Mesenchymal stem cell (in vitro differentiated cells and primary cell): Measurements from ENCODE around the gene FOXC1.

Experiments
- DNase-seq: peaks from one replicate; pipeline ENCODE4 v3.0.0-alpha.2; 2013
- H2AFZ ChIP-seq: one replicate; pipeline ENCODE4 v1.6.1; 2013; ENCODE audit warnings: low read depth, mild to moderate bottlenecking, control low read depth, inconsistent platforms, low read length, moderate library complexity
- H2AK5ac ChIP-seq: 2 replicates; pipeline ENCODE4 v1.6.1; 2013; ENCODE audit warnings: low read length, moderate library complexity, mild to moderate bottlenecking, inconsistent platforms; ENCODE audit not compliant: severe bottlenecking
- H2BK120ac ChIP-seq: one replicate; pipeline ENCODE4 v1.6.1; 2013; ENCODE audit warnings: low read depth, mild to moderate bottlenecking, inconsistent platforms, low read length, moderate library complexity
- H2BK12ac ChIP-seq, 2 experiments: one replicate each; pipeline ENCODE4 v1.6.1; 2013; ENCODE audit warnings: inconsistent platforms in 2 of 2, low read length in 2 of 2, mild to moderate bottlenecking in 2 of 2, moderate library complexity in 2 of 2, control low read depth in 1 of 2
- H2BK15ac ChIP-seq: one replicate; pipeline ENCODE4 v1.6.1; 2013; ENCODE audit warnings: mild to moderate bottlenecking, low read depth, inconsistent platforms; ENCODE audit not compliant: poor library complexity, severe bottlenecking
- H2BK5ac ChIP-seq: 2 replicates; pipeline ENCODE4 v1.6.1; 2013; ENCODE audit warnings: low read depth, mild to moderate bottlenecking, low read length, control low read depth, inconsistent platforms; ENCODE audit not compliant: poor library complexity, severe bottlenecking
- H3K14ac ChIP-seq, 2 experiments: one replicate each; pipeline ENCODE4 v1.6.1; 2013; ENCODE audit warnings: inconsistent platforms in 2 of 2, low read length in 2 of 2, control low read depth in 1 of 2, mild to moderate bottlenecking in 1 of 2, moderate library complexity in 1 of 2
- H3K18ac ChIP-seq, 2 experiments: one replicate each; pipeline ENCODE4 v1.6.1; 2013; ENCODE audit warnings: inconsistent platforms in 2 of 2, low read length in 2 of 2, control low read depth in 1 of 2, low read depth in 1 of 2, mild to moderate bottlenecking in 1 of 2
- H3K23ac ChIP-seq, 2 experiments: one replicate each; pipeline ENCODE4 v1.6.1; 2013; ENCODE audit warnings: inconsistent platforms in 2 of 2, low read length in 2 of 2, mild to moderate bottlenecking in 2 of 2, moderate library complexity in 2 of 2, control low read depth in 1 of 2
- H3K27ac ChIP-seq: 2 replicates; pipeline ENCODE4 v1.5.1; 2013; ENCODE audit warnings: mild to moderate bottlenecking, moderate library complexity, low read length, control low read depth, inconsistent platforms; ENCODE audit not compliant: poor library complexity, severe bottlenecking
- H3K27me3 ChIP-seq, 2 experiments: 2 replicates each; pipeline versions ENCODE4 v1.6.1 to v1.7.0; 2013; ENCODE audit warnings: low read length in 2 of 2, mild to moderate bottlenecking in 2 of 2, moderate library complexity in 2 of 2, control low read depth in 1 of 2, inconsistent platforms in 1 of 2; ENCODE audit not compliant: control insufficient read depth in 1 of 2, insufficient read depth in 1 of 2
- H3K36me3 ChIP-seq, 2 experiments: 2 replicates each; pipeline versions ENCODE4 v1.6.1 to v1.7.0; 2013; ENCODE audit warnings: low read length in 2 of 2, control low read depth in 1 of 2, inconsistent platforms in 1 of 2, low read depth in 1 of 2, mild to moderate bottlenecking in 1 of 2; ENCODE audit not compliant: insufficient read depth in 2 of 2, control insufficient read depth in 1 of 2
- H3K4ac ChIP-seq, 2 experiments: one replicate each; pipeline ENCODE4 v1.6.1; 2013; ENCODE audit warnings: inconsistent platforms in 2 of 2, low read length in 2 of 2, mild to moderate bottlenecking in 2 of 2, moderate library complexity in 2 of 2, control low read depth in 1 of 2, low read depth in 1 of 2
- H3K4me1 ChIP-seq: 2 replicates; pipeline ENCODE4 v1.6.1; 2013; ENCODE audit warnings: low read depth, low read length, control low read depth; ENCODE audit not compliant: control insufficient read depth, insufficient read depth
- H3K4me2 ChIP-seq: 2 replicates; pipeline ENCODE4 v1.6.1; 2013; ENCODE audit warnings: low read length, mild to moderate bottlenecking, inconsistent platforms; ENCODE audit not compliant: poor library complexity, severe bottlenecking
- H3K4me3 ChIP-seq, 2 experiments: 2 replicates each; pipeline versions ENCODE4 v1.5.1 to v1.7.0; 2013; ENCODE audit warnings: low read length in 2 of 2, mild to moderate bottlenecking in 2 of 2, control low read depth in 1 of 2, low read depth in 1 of 2; ENCODE audit not compliant: insufficient read depth in 1 of 2
- H3K79me1 ChIP-seq: replicated peaks from 2 replicates; pipeline ENCODE4 v1.6.1; 2013; ENCODE audit warnings: mild to moderate bottlenecking, control low read depth, low read length, inconsistent platforms; ENCODE audit not compliant: poor library complexity, severe bottlenecking
- H3K9ac ChIP-seq: 2 replicates; pipeline ENCODE4 v1.7.0; 2013; ENCODE audit warnings: mild to moderate bottlenecking, low read length, moderate library complexity
- H3K9me3 ChIP-seq: 2 replicates; pipeline ENCODE4 v1.7.0; 2013; ENCODE audit warnings: mild to moderate bottlenecking, low read length; ENCODE audit not compliant: control insufficient read depth
- H4K8ac ChIP-seq: one replicate; pipeline ENCODE4 v1.6.1; 2013; ENCODE audit warnings: inconsistent platforms, mild to moderate bottlenecking, low read length, moderate library complexity
- H4K91ac ChIP-seq: one replicate; pipeline ENCODE4 v1.6.1; 2013; ENCODE audit warnings: mild to moderate bottlenecking, low read length, inconsistent platforms
- WGBS: methylation state at CpG from one replicate; pipeline ENCODE4 v1.1.7; 2013; ENCODE audit warnings: mixed read lengths; 5-methylcytosine and 5-hydroxymethylcytosine counted together

Gene FOXC1

GRCh38 chr6:1617466-1618310 is 8.0 kb downstream of the FOXC1 start:
- Histone ChIP-seq H3K27ac (no peak overlapping the region), H2AK5ac (no peak overlapping the region), H3K36me3 (peaks cover 0 to 30% of the 10 kb centered on the region in 2 experiments), H3K14ac (no peak overlapping the region), H3K9me3 (no peaks in the 10 kb centered on the region), H3K23ac (no peak overlapping the region), H3K79me1 (peaks cover 4% of the 10 kb centered on the region), H3K27me3 (peaks cover 14 to 36% of the 10 kb centered on the region in 2 experiments), H3K4me1 (peaks cover 25% of the 10 kb centered on the region), H3K4me2 (peak overlapping the region; percentile 36), H3K4ac (no peak overlapping the region), H4K8ac (no peak overlapping the region), H3K18ac (no peak overlapping the region), H2BK15ac (no peak overlapping the region), H2AFZ (no peak overlapping the region), H3K4me3 (no peak overlapping the region), H4K91ac (no peak overlapping the region), H2BK5ac (no peak overlapping the region), H2BK12ac (no peak overlapping the region), H2BK120ac (no peak overlapping the region), H3K9ac (no peak overlapping the region)
- no peak for DNase-seq
- 68% methylated on average over 21 of the region's 21 CpGs for WGBS

DNA sequence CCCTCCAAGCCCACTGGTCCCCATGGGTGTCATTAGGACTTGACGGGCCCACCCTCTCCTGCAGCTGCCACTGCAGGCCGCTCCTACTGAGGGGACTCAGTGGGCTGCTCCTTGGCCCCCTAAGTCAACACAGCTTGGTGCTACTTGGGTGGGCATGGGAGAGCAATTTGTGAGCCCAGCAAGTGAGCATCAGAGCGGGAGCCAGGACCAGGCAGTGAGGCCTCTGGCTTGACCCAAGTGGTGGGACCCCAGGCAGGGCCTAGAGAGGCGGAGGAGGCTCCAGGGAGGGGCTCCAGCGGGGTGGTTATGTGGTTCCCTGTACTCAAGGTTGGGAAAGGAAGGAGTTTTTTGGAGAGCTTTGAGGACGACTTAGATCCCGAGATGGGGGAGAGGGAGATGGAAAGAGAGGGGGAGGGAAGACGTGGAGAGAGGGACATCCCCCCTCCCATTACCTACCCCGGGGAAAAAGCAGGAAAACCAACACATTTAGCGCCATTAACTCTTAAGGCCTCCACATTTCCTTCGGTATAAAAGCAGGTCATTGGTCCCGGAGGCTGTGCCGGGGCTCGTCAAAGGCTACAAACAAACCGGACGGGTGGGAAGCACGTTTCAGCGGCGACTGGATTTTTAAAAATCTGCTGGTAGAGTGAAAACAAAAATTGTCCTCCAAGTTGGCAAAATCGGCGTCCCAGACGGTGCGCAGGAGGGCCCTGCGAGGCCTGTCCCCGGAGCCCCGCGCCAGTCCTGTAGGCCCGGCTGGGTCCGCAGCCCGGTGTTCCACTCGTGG is 8.8 kb downstream of the FOXC1 start:
- H3K14ac ChIP-seq, result no peak overlapping the region
- no peaks in the 10 kb centered on the region for H3K9me3 ChIP-seq
- H2BK5ac ChIP-seq, result no peak overlapping the region
- peaks cover 4% of the 10 kb centered on the region for H3K79me1 ChIP-seq
- H3K4ac ChIP-seq, result no peak overlapping the region
- H3K27me3 ChIP-seq, result peaks cover 22 to 43% of the 10 kb centered on the region in 2 experiments
- peaks cover 26% of the 10 kb centered on the region for H3K4me1 ChIP-seq
- H2AFZ ChIP-seq, result no peak overlapping the region
- no peak overlapping the region for H2BK15ac ChIP-seq
- no peak overlapping the region for H3K23ac ChIP-seq
- H4K8ac ChIP-seq, result no peak overlapping the region
- no peak overlapping the region for H3K18ac ChIP-seq
- no peak overlapping the region for H3K9ac ChIP-seq
- H3K36me3 ChIP-seq, result peaks cover 0 to 30% of the 10 kb centered on the region in 2 experiments
- no peak for DNase-seq
- H3K4me3 ChIP-seq, result no peak overlapping the region
- H4K91ac ChIP-seq, result no peak overlapping the region
- peak overlapping the region; percentile 36 for H3K4me2 ChIP-seq
- H2BK120ac ChIP-seq, result no peak overlapping the region
- H2BK12ac ChIP-seq, result no peak overlapping the region
- no peak overlapping the region for H3K27ac ChIP-seq
- peak overlapping the region; percentile 16 for H2AK5ac ChIP-seq
- WGBS, result 49% methylated on average over 29 of the region's 31 CpGs

DNA sequence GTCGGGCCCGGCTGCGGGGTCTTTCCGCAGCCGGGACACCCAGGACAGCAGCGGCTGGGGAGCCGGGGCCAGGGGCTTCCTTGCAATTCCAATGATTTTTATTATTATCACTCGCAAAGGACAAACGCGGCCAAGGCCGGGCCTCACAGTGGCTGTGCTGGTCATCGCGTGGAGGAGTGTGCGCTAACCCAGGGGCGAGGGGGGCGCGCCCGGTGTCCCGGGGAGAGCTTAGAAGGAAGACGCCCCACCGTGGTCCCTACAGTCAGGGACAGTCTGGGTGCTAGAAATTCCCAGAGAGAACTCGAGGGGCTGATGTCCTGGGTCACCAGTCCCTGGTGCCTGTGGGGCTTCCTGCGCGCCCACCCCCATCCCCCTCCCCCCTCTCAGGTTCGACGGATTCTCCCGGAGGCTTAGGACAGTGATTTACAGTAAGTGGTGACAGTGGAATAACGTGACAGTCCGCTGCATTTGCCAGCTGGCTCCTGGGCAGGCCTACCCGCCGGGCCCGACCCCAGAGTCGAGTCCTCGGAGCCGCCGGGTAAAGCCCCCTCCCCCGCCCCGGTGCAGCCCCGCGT is 9.5 kb downstream of the FOXC1 start:
- Histone ChIP-seq H3K27me3 (peaks cover 29 to 41% of the 10 kb centered on the region in 2 experiments), H2AFZ (no peak overlapping the region), H3K4ac (no peak overlapping the region), H3K79me1 (peaks cover 2% of the 10 kb centered on the region), H2BK12ac (no peak overlapping the region), H2BK120ac (no peak overlapping the region), H3K23ac (no peak overlapping the region), H3K36me3 (peaks cover 0 to 30% of the 10 kb centered on the region in 2 experiments), H2AK5ac (no peak overlapping the region), H3K9me3 (no peaks in the 10 kb centered on the region), H2BK15ac (no peak overlapping the region), H3K4me3 (no peak overlapping the region), H3K4me1 (peaks cover 28% of the 10 kb centered on the region), H3K14ac (no peak overlapping the region), H4K8ac (no peak overlapping the region), H2BK5ac (no peak overlapping the region), H3K27ac (no peak overlapping the region), H3K18ac (no peak overlapping the region), H4K91ac (no peak overlapping the region), H3K4me2 (no peak overlapping the region), H3K9ac (no peak overlapping the region)
- no peak for DNase-seq
- 34% methylated on average over 32 of the region's 40 CpGs for WGBS
